Lung (tissue), 12 donors: ENCODE measurements around the gene STX10. TPM values are rescaled to one million over a fixed set of nuclear protein-coding genes. Genes with fewer than 3 reads are reported as not detected.
A peak's percentile ranks its signal among the peaks of the same experiment; 100 is the strongest.
"Not testable (repeated sequence)": the region's sequence is repeated elsewhere in the genome, so short reads cannot be mapped to it uniquely, and the experiment has no call there.

Experiments used
- ATAC-seq: fragments of 200-7000 bp; cut with Tn5 transposase; one replicate; pipeline ENCODE4 v1.9.1; 2020; ENCODE audit warnings: moderate number of reproducible peaks; ENCODE audit not compliant: insufficient read depth, low FRiP score
- DNase-seq, 3 donors: peaks; one replicate each; pipeline ENCODE4 v3.0.0-alpha.2; 2013 to 2017
- H3K27ac ChIP-seq, 2 donors: one replicate each; pipeline ENCODE4 v1.5.1; 2013; ENCODE audit warnings: mild to moderate bottlenecking in 2 of 2, moderate library complexity in 2 of 2, control low read depth in 1 of 2, inconsistent platforms in 1 of 2, low read depth in 1 of 2, low read length in 1 of 2
- H3K27me3 ChIP-seq, 3 donors: one replicate each; pipeline ENCODE4 v1.5.1; 2013; ENCODE audit warnings: low read length in 2 of 3; ENCODE audit not compliant: control insufficient read depth in 3 of 3, insufficient read depth in 3 of 3
- H3K36me3 ChIP-seq, 4 donors: one replicate each; pipeline ENCODE4 v1.5.1; 2013; ENCODE audit warnings: low read length in 4 of 4, mild to moderate bottlenecking in 1 of 4, moderate library complexity in 1 of 4; ENCODE audit not compliant: control insufficient read depth in 4 of 4, insufficient read depth in 4 of 4
- H3K4me1 ChIP-seq, 5 donors: one replicate each; pipeline ENCODE4 v1.5.1; 2013; ENCODE audit warnings: low read length in 5 of 5, mild to moderate bottlenecking in 2 of 5, moderate library complexity in 1 of 5; ENCODE audit not compliant: control insufficient read depth in 5 of 5, insufficient read depth in 5 of 5
- H3K4me3 ChIP-seq: one replicate; pipeline ENCODE4 v1.5.1; 2013; ENCODE audit warnings: mild to moderate bottlenecking, control low read depth, moderate library complexity
- H3K9ac ChIP-seq, 2 donors: one replicate each; pipeline ENCODE4 v1.5.1; 2013; ENCODE audit warnings: low read length in 2 of 2, control low read depth in 1 of 2; ENCODE audit not compliant: insufficient read depth in 1 of 2
- H3K9me3 ChIP-seq, 4 donors: one replicate each; pipeline ENCODE4 v1.5.1; 2013; ENCODE audit warnings: low read length in 3 of 4, mild to moderate bottlenecking in 1 of 4, moderate library complexity in 1 of 4; ENCODE audit not compliant: control insufficient read depth in 4 of 4, insufficient read depth in 3 of 4
- CTCF ChIP-seq: IDR thresholded peaks from 2 replicates; pipeline ENCODE4 v1.5.1; 2012; ENCODE audit warnings: mild to moderate bottlenecking; ENCODE audit errors: control extremely low read depth, extremely low read depth
- WGBS, 2 donors: extraction: QIAGEN DNeasy Blood & Tissue Kit; methylation state at CpG; one replicate each; pipeline ENCODE4 v1.1.7; 2013; 5-methylcytosine and 5-hydroxymethylcytosine counted together
- polyA plus RNA-seq, 2 donors: library from polyadenylated mRNA; stranded (reverse); fragments of 200-250 nt; gene quantifications; one replicate each; pipeline ENCODE4 v1.2.1, GENCODE V29; 2013
- total RNA-seq, 2 donors: library from RNA; depleted of rRNA in 1 of 2; stranded (reverse); fragments of >200 nt in 1 of 2; gene quantifications; one replicate each; pipeline ENCODE4 v1.2.1, GENCODE V29; 2014 to 2021
- donor health status: control.
- donor health status: control.
- donor health status: Bipolar disorder and iron deficiency.
- donor health status: healthy.
- donor health status: DM: yes; HTN: yes; CAD: no.

Gene STX10
- total and polyA plus RNA-seq, 4 donors: 45.8 to 136 (median 111) TPM

DNA sequence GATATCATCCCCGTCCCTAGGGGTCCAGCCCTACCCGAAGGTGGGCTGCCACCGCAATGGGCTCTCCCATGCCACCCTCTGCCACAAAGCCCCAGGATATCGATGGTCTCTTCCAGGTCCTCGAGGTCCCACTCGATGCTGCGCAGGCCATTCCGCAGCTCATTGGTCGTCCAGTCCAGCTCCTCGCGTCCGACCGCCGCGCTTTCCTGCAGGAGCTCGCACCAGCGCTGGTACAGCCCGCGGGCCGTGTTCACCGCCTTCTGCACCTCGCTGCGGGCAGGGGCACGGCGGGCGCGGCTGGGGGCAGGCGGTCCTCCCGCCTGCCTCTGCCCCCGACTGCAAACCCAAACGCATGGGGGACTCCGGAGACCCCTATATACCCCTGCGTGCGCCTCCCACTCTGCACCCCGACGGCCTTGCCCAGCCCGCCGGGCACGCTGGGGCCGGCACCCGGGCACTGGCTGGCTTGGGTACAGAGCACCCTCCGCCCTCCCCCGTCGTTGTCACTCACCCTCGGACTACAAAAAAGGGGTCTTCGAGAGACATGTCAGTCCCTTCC, 468 bp downstream of the STX10 start:
- peak; percentile 0 for ATAC-seq
- peaks cover 0 to 15% (median 3%) of the 10 kb centered on the region in 4 donors for H3K36me3 ChIP-seq
- 0 to 1% methylated on average over 44 to 46 of the region's 46 CpGs for WGBS, 2 donors
- peak; percentile 58 to 74 (median 64) for DNase-seq
- peaks cover 0 to 5% (median 4%) of the 10 kb centered on the region in 5 donors for H3K4me1 ChIP-seq
- peak overlapping the region; percentile 78 to 97 for H3K27ac ChIP-seq
- peak overlapping the region; percentile 71 for H3K4me3 ChIP-seq
- H3K9ac ChIP-seq: peak overlapping the region; percentile 62 to 97
- H3K27me3 ChIP-seq: no peaks in the 10 kb centered on the region
- TF ChIP-seq CTCF: no peak
- no peaks in the 10 kb centered on the region for H3K9me3 ChIP-seq

DNA sequence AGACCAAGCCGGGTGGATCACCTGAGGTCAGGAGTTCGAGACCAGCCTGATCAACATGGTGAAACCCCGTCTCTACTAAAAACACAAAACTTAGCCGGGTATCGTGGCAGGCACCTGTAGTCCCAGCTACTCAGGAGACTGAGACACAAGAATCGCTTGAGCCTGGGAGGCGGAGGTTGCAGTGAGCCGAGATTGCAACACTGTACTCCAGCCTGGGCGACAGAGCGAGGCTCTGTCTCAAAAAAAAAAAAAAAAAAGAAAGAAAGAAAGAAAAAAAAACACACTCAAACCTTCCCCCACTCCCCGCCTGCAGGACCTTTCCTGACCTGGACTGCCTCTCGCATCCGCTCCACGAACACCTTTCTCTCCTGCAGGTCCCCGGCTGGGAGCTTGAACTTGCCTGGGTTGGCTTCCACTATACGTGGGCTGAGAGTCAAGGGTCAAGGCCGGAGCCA, 975 bp downstream of the STX10 start:
- H3K9me3 ChIP-seq, H3K27me3 ChIP-seq, H3K4me1 ChIP-seq, ATAC-seq, DNase-seq: not testable (repeated sequence)
- peaks cover 4 to 17% (median 8%) of the 10 kb centered on the region in 4 donors for H3K36me3 ChIP-seq
- 20 to 29% methylated on average over 15 to 17 of the region's 17 CpGs for WGBS, 2 donors
- peak overlapping the region in 1 of 2 donors; percentile 62 for H3K9ac ChIP-seq
- H3K4me3 ChIP-seq: peak overlapping the region; percentile 71
- peak overlapping the region; percentile 78 to 97 for H3K27ac ChIP-seq

- Histone ChIP-seq H3K27ac (no peak overlapping the region), H3K27me3 (no peaks in the 10 kb centered on the region), H3K9me3 (no peaks in the 10 kb centered on the region), H3K36me3 (peaks cover 4 to 16% (median 8%) of the 10 kb centered on the region in 4 donors), H3K4me1 (peaks cover 0 to 5% (median 4%) of the 10 kb centered on the region in 5 donors), H3K4me3 (no peak overlapping the region), H3K9ac (no peak overlapping the region)
- DNase-seq (no peak), ATAC-seq (no peak)
- no peak for TF ChIP-seq CTCF
- 56 to 57% methylated on average over 16 of the region's 16 CpGs for WGBS, 2 donors
Measured at GRCh38 chr19:13146763-13147563, 3.2 kb downstream of the STX10 start.

DNA sequence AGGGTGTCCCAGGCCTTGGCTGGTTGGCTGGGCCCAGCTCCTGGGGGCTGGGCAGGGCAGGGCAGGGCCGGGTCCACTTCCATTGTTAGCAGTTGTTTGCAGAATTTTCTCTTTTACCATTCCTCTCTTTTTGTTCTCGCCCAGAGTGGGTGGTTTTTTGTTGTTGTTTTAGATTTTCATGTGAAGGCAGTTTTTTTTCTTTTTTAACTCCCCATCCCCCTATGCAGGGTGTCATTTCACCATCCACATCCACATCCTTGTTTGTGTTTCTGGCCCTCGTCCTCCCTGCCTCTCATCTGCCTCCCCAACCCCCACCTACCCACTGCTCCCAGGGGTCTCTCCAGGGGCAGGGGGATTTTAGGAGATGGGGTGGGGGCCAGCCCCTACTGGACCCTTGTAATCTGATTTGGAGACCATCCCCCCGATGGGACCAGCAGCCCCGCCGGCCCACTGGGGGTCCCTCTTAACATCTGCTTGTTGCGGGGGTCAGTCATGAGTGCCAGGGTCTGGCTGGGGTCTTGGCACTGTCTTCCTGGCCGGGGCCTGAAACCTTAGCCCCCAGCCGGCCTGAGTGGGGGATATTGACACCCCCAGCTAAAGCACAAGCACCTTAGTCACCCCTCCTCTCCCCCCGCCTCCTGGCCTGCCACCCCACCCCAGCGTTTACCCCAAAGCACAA, 10.4 kb downstream of the STX10 start:
- Histone ChIP-seq H3K36me3 (peaks cover 11 to 45% (median 17%) of the 10 kb centered on the region in 4 donors), H3K27ac (no peak overlapping the region), H3K9ac (no peak overlapping the region), H3K9me3 (no peaks in the 10 kb centered on the region), H3K4me3 (no peak overlapping the region), H3K27me3 (no peaks in the 10 kb centered on the region), H3K4me1 (peaks cover 0 to 12% (median 0%) of the 10 kb centered on the region in 5 donors)
- DNase-seq (no peak), ATAC-seq (no peak)
- WGBS, 2 donors: 79 to 80% methylated on average over 11 of the region's 11 CpGs
- no peak for TF ChIP-seq CTCF
